ENCODE data around the gene VPS51. TPM values are rescaled to one million over a fixed set of nuclear protein-coding genes. Genes with fewer than 3 reads are reported as not detected.

VPS51 gene
- total and polyA plus RNA-seq, 9 of the 15 experiments (the other 6 are each of a cell fraction or from before 2014, with no cell fraction given), result 1.8 to 143 (median 46.8) TPM

DNA sequence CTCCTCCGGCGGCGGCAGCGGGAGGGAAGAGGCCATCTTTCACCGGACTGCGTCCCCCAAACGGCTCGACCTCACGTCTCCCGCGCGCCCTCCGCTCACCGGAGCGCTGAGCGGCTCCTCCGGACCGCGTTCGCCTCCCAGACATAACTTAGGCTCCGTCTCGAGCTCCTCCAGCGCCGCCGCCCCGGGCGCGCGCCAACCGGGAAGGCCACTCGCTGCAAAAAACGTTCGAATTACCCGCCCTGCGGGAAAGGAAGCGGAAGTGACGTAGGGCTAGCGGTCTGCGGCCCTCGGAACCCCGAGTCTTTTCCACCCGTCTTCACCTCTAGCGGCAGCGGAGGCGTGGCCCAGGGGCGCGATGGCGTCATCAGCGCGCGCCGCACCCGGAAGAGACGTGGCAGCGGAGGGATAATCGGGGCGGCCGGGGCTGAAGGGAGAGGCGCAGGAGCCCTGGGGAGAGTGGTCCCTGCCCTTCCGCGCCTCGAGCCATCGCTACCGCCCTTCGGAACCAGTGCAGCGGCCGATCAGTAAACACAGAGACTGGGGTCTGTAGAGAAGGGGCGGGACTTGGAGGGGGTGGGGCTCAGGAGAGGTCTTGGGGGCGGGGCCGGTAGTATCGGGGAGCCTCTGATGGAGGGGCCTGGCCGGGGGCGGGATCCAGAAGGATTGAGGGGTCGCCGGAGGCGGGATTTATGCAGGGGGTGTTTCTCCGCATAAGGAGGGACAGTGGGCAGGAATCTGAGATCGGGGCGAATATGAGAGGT lies 12.0 kb upstream of the VPS51 start, which contains the start of the genes CDCA5 and ZFPL1 (continued):
- TF ChIP-seq, protein P1, sequence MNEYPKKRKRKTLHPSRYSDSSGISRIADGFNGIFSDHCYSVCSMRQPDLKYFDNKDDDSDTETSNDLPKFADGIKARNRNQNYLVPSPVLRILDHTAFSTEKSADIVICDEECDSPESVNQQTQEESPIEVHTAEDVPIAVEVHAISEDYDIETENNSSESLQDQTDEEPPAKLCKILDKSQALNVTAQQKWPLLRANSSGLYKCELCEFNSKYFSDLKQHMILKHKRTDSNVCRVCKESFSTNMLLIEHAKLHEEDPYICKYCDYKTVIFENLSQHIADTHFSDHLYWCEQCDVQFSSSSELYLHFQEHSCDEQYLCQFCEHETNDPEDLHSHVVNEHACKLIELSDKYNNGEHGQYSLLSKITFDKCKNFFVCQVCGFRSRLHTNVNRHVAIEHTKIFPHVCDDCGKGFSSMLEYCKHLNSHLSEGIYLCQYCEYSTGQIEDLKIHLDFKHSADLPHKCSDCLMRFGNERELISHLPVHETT (CRISPR knock-in tag; conservative IDR thresholded peaks at IDR 0.05 in 1 of 2, IDR thresholded peaks at IDR 0.05 in 1 of 2), result no peak
- TF ChIP-seq ZNF436 (CRISPR knock-in tag; IDR thresholded peaks at IDR 0.05) (no peak), SRSF9 (IDR thresholded peaks at IDR 0.05; ENCODE audit: borderline replicate concordance, low read depth, low read length) (no peak), TEAD1 (CRISPR knock-in tag; IDR thresholded peaks at IDR 0.05) (peak; percentile 11 to 18; a peak in 1 of 4 replicates), NR2C2 (CRISPR knock-in tag; IDR thresholded peaks at IDR 0.05) (peak; percentile 92), NR2C2 (tag; IDR thresholded peaks at IDR 0.05) (peak; percentile 95), SP1 (CRISPR knock-in tag; IDR thresholded peaks at IDR 0.05) (peak; percentile 100), MAZ (CRISPR knock-in tag; conservative IDR thresholded peaks at IDR 0.05 in 1 of 2, IDR thresholded peaks at IDR 0.05 in 1 of 2) (peak; percentile 72 to 89), ASH1L (IDR thresholded peaks at IDR 0.05; ENCODE audit: borderline replicate concordance, low read depth, partially characterized antibody) (no peak), HCFC1 (IDR thresholded peaks at IDR 0.05; ENCODE audit: low read depth, low read length) (peak; percentile 87), SIN3B (IDR thresholded peaks at IDR 0.05; ENCODE audit: low read depth) (peak; percentile 95), RB1 (IDR thresholded peaks at IDR 0.05; ENCODE audit: low read depth) (peak; percentile 85), HDGF (IDR thresholded peaks at IDR 0.05) (no peak), ZBTB17 (CRISPR knock-in tag; IDR thresholded peaks at IDR 0.05) (peak; percentile 77), SMAD1 (IDR thresholded peaks at IDR 0.05; ENCODE audit: low read depth, low read length, partially characterized antibody) (peak; percentile 81), ZNF239 (CRISPR knock-in tag; IDR thresholded peaks at IDR 0.05) (no peak), HMG20B (CRISPR knock-in tag; IDR thresholded peaks at IDR 0.05) (no peak), NRF1 (conservative IDR thresholded peaks at IDR 0.05 in 1 of 2, IDR thresholded peaks at IDR 0.05 in 1 of 2) (peak; percentile 46 to 55), ZNF76 (CRISPR knock-in tag; IDR thresholded peaks at IDR 0.05; ENCODE audit: borderline replicate concordance) (peak; percentile 27; the same call in 1 of the 2 replicates), ZBED1 (IDR thresholded peaks at IDR 0.05) (no peak), ZNF212 (CRISPR knock-in tag; IDR thresholded peaks at IDR 0.05) (0 out of 2 replicates have a peak, but pooled peaks have one; percentile 55), TBP (optimal IDR thresholded peaks at IDR 0.05; ENCODE audit: low read depth, low read length) (peak; percentile 50)
- TF ChIP-seq, protein P2, sequence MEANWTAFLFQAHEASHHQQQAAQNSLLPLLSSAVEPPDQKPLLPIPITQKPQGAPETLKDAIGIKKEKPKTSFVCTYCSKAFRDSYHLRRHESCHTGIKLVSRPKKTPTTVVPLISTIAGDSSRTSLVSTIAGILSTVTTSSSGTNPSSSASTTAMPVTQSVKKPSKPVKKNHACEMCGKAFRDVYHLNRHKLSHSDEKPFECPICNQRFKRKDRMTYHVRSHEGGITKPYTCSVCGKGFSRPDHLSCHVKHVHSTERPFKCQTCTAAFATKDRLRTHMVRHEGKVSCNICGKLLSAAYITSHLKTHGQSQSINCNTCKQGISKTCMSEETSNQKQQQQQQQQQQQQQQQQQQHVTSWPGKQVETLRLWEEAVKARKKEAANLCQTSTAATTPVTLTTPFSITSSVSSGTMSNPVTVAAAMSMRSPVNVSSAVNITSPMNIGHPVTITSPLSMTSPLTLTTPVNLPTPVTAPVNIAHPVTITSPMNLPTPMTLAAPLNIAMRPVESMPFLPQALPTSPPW (CRISPR knock-in tag; IDR thresholded peaks at IDR 0.05), result peak; percentile 77
- TF ChIP-seq, protein P3, sequence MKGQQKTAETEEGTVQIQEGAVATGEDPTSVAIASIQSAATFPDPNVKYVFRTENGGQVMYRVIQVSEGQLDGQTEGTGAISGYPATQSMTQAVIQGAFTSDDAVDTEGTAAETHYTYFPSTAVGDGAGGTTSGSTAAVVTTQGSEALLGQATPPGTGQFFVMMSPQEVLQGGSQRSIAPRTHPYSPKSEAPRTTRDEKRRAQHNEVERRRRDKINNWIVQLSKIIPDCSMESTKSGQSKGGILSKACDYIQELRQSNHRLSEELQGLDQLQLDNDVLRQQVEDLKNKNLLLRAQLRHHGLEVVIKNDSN (CRISPR knock-in tag; IDR thresholded peaks at IDR 0.05), result peak; percentile 36; the same call in 1 of the 2 replicates

Data from K562 (cell line).